KOPT-K1 (cell line): ENCODE measurements around the gene MST1R.

Experiments
- H3K27ac ChIP-seq: fragments of 200-600 bp; sonication (generic); 2 replicates; pipeline ENCODE4 v1.5.1; 2016; ENCODE audit warnings: antibody characterized with exemption, mild to moderate bottlenecking, low read depth, low read length; ENCODE audit not compliant: poor library complexity, severe bottlenecking
- H3K36me3 ChIP-seq: fragments of 200-600 bp; sonication (generic); 2 replicates; pipeline ENCODE4 v1.5.1; 2017; ENCODE audit warnings: antibody characterized with exemption, mild to moderate bottlenecking, low read length, moderate library complexity; ENCODE audit not compliant: insufficient read depth
- H3K9me3 ChIP-seq: fragments of 200-600 bp; sonication (generic); 2 replicates; pipeline ENCODE4 v1.5.1; 2017; ENCODE audit warnings: antibody characterized with exemption, low read length, mild to moderate bottlenecking; ENCODE audit not compliant: insufficient read depth, poor library complexity, severe bottlenecking

Gene MST1R

GRCh38 chr3:49844464-49845183 lies 59.0 kb downstream of the MST1R start:
- peaks cover 86% of the 10 kb centered on the region for H3K36me3 ChIP-seq
- H3K27ac ChIP-seq, result no peak overlapping the region
- H3K9me3 ChIP-seq, result no peaks in the 10 kb centered on the region

GRCh38 chr3:49842843-49843517 lies 60.7 kb downstream of the MST1R start:
- no peak overlapping the region for H3K27ac ChIP-seq
- peaks cover 92% of the 10 kb centered on the region for H3K36me3 ChIP-seq
- H3K9me3 ChIP-seq, result no peaks in the 10 kb centered on the region

- peaks cover 94% of the 10 kb centered on the region for H3K36me3 ChIP-seq
- no peaks in the 10 kb centered on the region for H3K9me3 ChIP-seq
- no peak overlapping the region for H3K27ac ChIP-seq
These were observed 61.9 kb downstream of the MST1R start for GRCh38 chr3:49841806-49842205.

- Histone ChIP-seq H3K27ac (no peak overlapping the region), H3K36me3 (peaks cover 95% of the 10 kb centered on the region)
These were observed 62.5 kb downstream of the MST1R start for GRCh38 chr3:49841126-49841696.

GRCh38 chr3:49840388-49840787 lies 63.3 kb downstream of the MST1R start:
- Histone ChIP-seq H3K36me3 (peaks cover 92% of the 10 kb centered on the region), H3K27ac (no peak overlapping the region), H3K9me3 (no peaks in the 10 kb centered on the region)

More at GRCh38 chr3:49841126-49841696, 62.5 kb downstream of the MST1R start:
- H3K9me3 ChIP-seq, result no peaks in the 10 kb centered on the region

- Histone ChIP-seq H3K36me3 (peaks cover 92% of the 10 kb centered on the region), H3K9me3 (no peaks in the 10 kb centered on the region), H3K27ac (no peak overlapping the region)
These were observed 64.4 kb downstream of the MST1R start for GRCh38 chr3:49839193-49839809.
